Panc1 (cell line): ENCODE data around the gene CFAP410.

ENCODE experiments used
- CTCF ChIP-seq: fragments of 450-650 bp; IDR thresholded peaks from 2 replicates; pipeline ENCODE4 v1.5.1; 2017; ENCODE audit warnings: mild to moderate bottlenecking
- POLR2AphosphoS5 ChIP-seq: IDR thresholded peaks from 2 replicates; pipeline ENCODE4 v1.6.1; 2012; ENCODE audit warnings: mild to moderate bottlenecking, low read depth, low read length, moderate library complexity
- TF ChIP-seq, protein P1 (sequence below), 2 experiments: IDR thresholded peaks; 2 replicates each; pipeline ENCODE4 v1.6.1; 2011 to 2012; ENCODE audit warnings: low read depth in 2 of 2, control low read depth in 1 of 2, low read length in 1 of 2, mild to moderate bottlenecking in 1 of 2, moderate library complexity in 1 of 2; ENCODE audit not compliant: insufficient read depth in 1 of 2

DNA sequence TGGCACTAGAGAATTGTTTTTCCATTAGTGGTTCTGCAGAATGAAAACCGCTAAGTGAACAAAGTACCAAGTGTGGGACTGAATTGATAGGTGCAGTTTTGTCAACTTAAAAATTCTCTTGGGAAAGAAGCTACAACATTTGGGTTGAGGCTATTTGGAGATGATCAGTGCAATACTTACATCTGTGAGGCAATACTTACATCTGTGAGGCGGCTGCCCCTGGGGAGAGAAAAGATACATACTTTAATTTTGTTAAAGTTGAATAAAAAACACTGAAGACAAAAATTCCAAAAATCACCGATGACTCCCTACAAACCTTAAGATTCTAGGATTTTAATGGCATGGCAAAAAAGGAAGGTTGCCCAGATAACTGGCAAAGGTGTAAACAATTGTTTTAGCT lies 1.7 kb downstream of the CFAP410 start:
- TF ChIP-seq CTCF = no peak
- no peak for TF ChIP-seq POLR2AphosphoS5
- TF ChIP-seq, protein P1, sequence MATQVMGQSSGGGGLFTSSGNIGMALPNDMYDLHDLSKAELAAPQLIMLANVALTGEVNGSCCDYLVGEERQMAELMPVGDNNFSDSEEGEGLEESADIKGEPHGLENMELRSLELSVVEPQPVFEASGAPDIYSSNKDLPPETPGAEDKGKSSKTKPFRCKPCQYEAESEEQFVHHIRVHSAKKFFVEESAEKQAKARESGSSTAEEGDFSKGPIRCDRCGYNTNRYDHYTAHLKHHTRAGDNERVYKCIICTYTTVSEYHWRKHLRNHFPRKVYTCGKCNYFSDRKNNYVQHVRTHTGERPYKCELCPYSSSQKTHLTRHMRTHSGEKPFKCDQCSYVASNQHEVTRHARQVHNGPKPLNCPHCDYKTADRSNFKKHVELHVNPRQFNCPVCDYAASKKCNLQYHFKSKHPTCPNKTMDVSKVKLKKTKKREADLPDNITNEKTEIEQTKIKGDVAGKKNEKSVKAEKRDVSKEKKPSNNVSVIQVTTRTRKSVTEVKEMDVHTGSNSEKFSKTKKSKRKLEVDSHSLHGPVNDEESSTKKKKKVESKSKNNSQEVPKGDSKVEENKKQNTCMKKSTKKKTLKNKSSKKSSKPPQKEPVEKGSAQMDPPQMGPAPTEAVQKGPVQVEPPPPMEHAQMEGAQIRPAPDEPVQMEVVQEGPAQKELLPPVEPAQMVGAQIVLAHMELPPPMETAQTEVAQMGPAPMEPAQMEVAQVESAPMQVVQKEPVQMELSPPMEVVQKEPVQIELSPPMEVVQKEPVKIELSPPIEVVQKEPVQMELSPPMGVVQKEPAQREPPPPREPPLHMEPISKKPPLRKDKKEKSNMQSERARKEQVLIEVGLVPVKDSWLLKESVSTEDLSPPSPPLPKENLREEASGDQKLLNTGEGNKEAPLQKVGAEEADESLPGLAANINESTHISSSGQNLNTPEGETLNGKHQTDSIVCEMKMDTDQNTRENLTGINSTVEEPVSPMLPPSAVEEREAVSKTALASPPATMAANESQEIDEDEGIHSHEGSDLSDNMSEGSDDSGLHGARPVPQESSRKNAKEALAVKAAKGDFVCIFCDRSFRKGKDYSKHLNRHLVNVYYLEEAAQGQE (IDR thresholded peaks at IDR 0.05; ENCODE audit: insufficient read depth in 1 of 2, low read depth in 2 of 2, low read length in 1 of 2) = no peak
